WTC11 (cell line): ENCODE data around the gene TTC6. TPM values are rescaled to one million over a fixed set of nuclear protein-coding genes. Genes with fewer than 3 reads are reported as not detected.
A peak's percentile ranks its signal among the peaks of the same experiment; 100 is the strongest.

Source experiments
- ATAC-seq: fragments of 200-7000 bp; cut with Tn5 transposase; 2 replicates; pipeline ENCODE4 v1.10.0; 2021; ENCODE audit warnings: mild to moderate bottlenecking, moderate library complexity
- CTCF ChIA-PET: fragments of 300-600 bp; sonication (Branson Sonifier 250); formaldehyde crosslinking; loops from one replicate; lab custom pipeline; 2021; ENCODE audit warnings: antibody characterized with exemption; lab: Charles Lee
- POLR2A ChIA-PET: fragments of 350-600 bp; sonication (Branson Sonifier 250); formaldehyde crosslinking; loops from one replicate; lab custom pipeline; 2021; ENCODE audit warnings: antibody characterized with exemption; lab: Charles Lee
- DNase-seq: peaks from one replicate; pipeline ENCODE4 v3.0.0; 2021; ENCODE audit warnings: low spot score
- H3K27ac Mint-ChIP-seq: 2 replicates; pipeline ENCODE4 v1.8.0; 2021; ENCODE audit warnings: mixed read lengths
- H3K27me3 Mint-ChIP-seq: 2 replicates; pipeline ENCODE4 v1.8.0; 2021; ENCODE audit warnings: low read depth, mild to moderate bottlenecking, moderate library complexity, mixed read lengths
- H3K36me3 Mint-ChIP-seq: 2 replicates; pipeline ENCODE4 v1.8.0; 2021; ENCODE audit warnings: mixed read lengths
- H3K4me1 Mint-ChIP-seq: 2 replicates; pipeline ENCODE4 v1.8.0; 2022; ENCODE audit warnings: mixed read lengths
- H3K4me3 Mint-ChIP-seq: 2 replicates; pipeline ENCODE4 v1.8.0; 2021; ENCODE audit warnings: mild to moderate bottlenecking, moderate library complexity, mixed read lengths
- H3K9me3 Mint-ChIP-seq: 2 replicates; pipeline ENCODE4 v1.8.0; 2021; ENCODE audit warnings: mixed read lengths
- ATF1 ChIP-seq: sonication (generic); formaldehyde crosslinking; IDR thresholded peaks from 2 replicates; pipeline ENCODE4 v1.8.1; 2023; ENCODE audit warnings: mild to moderate bottlenecking, moderate library complexity, missing genetic modification reagents
- CREB1 ChIP-seq: sonication (generic); formaldehyde crosslinking; IDR thresholded peaks from 2 replicates; pipeline ENCODE4 v1.8.0; 2023; ENCODE audit warnings: mild to moderate bottlenecking, missing genetic modification reagents
- NFATC4 ChIP-seq: fragments of 250-450 bp; sonication (Bioruptor Pico); IDR thresholded peaks from 2 replicates; pipeline ENCODE4 v1.9.0; 2021; ENCODE audit warnings: mild to moderate bottlenecking
- SP1 ChIP-seq: sonication (generic); formaldehyde crosslinking; conservative IDR thresholded peaks from 2 replicates; pipeline ENCODE4 v1.8.1; 2022; ENCODE audit warnings: missing genetic modification reagents
- total RNA-seq: library from RNA; stranded (reverse); gene quantifications from 3 replicates; pipeline ENCODE4 v1.2.3, GENCODE V29; 2021
- TF ChIP-seq, protein P1 (sequence below): sonication (generic); formaldehyde crosslinking; IDR thresholded peaks from 2 replicates; pipeline ENCODE4 v1.8.1; 2022; ENCODE audit warnings: missing genetic modification reagents, borderline replicate concordance
- TF ChIP-seq, protein P2 (sequence below): sonication (generic); formaldehyde crosslinking; IDR thresholded peaks from 2 replicates; pipeline ENCODE4 v1.8.1; 2022; ENCODE audit warnings: mild to moderate bottlenecking, missing genetic modification reagents, moderate library complexity, borderline replicate concordance
- TF ChIP-seq, protein P3 (sequence below): sonication (generic); formaldehyde crosslinking; IDR thresholded peaks from 2 replicates; pipeline ENCODE4 v1.8.0; 2023; ENCODE audit warnings: missing genetic modification reagents
- TF ChIP-seq, protein P4 (sequence below): fragments of 250-450 bp; sonication (Bioruptor Pico); IDR thresholded peaks from 2 replicates; pipeline ENCODE4 v1.9.0; 2021; ENCODE audit warnings: mild to moderate bottlenecking, borderline replicate concordance
- TF ChIP-seq, protein P5 (sequence below): sonication (generic); formaldehyde crosslinking; IDR thresholded peaks from 2 replicates; pipeline ENCODE4 v1.8.1; 2023; ENCODE audit warnings: mild to moderate bottlenecking, missing genetic modification reagents, moderate library complexity
- TF ChIP-seq, protein P6 (sequence below): sonication (generic); formaldehyde crosslinking; IDR thresholded peaks from 2 replicates; pipeline ENCODE4 v1.8.1; 2023; ENCODE audit warnings: mild to moderate bottlenecking, missing genetic modification reagents

TTC6 gene
- total RNA-seq, 1 experiment from 2014 or later, result not detected

DNA sequence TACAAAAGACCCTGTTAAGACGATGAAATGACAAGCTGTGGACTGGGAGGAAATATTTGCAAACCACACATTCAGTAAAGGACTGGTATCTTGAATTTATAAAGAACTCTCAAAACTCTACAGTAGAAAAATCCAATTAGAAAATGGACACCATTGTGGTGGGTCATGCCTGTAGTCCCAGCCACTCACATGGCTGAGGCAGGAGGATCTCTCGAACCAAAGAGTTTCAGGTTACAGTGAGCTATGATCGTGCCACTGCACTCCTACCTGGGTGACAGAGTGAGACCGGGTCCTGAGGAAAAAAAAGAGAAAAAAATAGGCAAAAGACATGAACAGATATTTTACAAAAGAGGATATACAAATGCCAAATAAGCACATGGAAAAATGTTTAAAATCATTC lies 41.9 kb downstream of the TTC6 start:
- peak; percentile 72 for ATAC-seq
- H3K9me3 Mint-ChIP-seq, result no peaks in the 10 kb centered on the region

DNA sequence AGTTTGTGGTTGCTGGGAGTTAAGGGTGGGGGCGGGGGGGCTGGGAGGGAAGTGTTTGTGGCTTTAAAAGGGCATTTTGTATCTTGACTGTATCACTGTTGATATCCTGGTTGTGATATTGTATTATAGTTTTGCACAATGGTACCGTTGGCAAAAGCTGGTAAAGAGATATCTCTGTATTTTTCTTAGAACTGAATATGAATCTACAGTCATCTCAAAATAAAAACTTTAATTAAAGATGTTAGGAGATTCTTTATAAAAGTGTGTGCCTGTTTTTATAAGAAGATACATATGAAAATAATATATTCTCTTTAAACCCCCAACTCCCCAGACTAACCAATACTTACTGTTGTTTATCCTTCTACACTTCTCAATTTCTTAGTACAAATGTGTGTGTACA lies 43.2 kb downstream of the TTC6 start:
- H3K27me3 Mint-ChIP-seq, result peaks cover 4% of the 10 kb centered on the region; the same call in 1 of the 2 replicates
- H3K4me1 Mint-ChIP-seq, result no peaks in the 10 kb centered on the region
- POLR2A ChIA-PET, result no interaction called here
- TF ChIP-seq, protein P1, sequence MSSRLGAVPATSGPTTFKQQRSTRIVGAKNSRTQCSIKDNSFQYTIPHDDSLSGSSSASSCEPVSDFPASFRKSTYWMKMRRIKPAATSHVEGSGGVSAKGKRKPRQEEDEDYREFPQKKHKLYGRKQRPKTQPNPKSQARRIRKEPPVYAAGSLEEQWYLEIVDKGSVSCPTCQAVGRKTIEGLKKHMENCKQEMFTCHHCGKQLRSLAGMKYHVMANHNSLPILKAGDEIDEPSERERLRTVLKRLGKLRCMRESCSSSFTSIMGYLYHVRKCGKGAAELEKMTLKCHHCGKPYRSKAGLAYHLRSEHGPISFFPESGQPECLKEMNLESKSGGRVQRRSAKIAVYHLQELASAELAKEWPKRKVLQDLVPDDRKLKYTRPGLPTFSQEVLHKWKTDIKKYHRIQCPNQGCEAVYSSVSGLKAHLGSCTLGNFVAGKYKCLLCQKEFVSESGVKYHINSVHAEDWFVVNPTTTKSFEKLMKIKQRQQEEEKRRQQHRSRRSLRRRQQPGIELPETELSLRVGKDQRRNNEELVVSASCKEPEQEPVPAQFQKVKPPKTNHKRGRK (CRISPR knock-in tag), result no peak
- TF ChIP-seq, protein P2, sequence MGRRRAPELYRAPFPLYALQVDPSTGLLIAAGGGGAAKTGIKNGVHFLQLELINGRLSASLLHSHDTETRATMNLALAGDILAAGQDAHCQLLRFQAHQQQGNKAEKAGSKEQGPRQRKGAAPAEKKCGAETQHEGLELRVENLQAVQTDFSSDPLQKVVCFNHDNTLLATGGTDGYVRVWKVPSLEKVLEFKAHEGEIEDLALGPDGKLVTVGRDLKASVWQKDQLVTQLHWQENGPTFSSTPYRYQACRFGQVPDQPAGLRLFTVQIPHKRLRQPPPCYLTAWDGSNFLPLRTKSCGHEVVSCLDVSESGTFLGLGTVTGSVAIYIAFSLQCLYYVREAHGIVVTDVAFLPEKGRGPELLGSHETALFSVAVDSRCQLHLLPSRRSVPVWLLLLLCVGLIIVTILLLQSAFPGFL, result no peak
- no peak for TF ChIP-seq NFATC4
- no peak overlapping the region for H3K4me3 Mint-ChIP-seq
- ATAC-seq (no peak), DNase-seq (no peak)
- CTCF ChIA-PET, result no interaction called here
- no peak overlapping the region for H3K27ac Mint-ChIP-seq
- no peaks in the 10 kb centered on the region for H3K36me3 Mint-ChIP-seq
- H3K9me3 Mint-ChIP-seq, result no peaks in the 10 kb centered on the region

More for the DNA sequence above, 41.9 kb downstream of the TTC6 start:
- no peak overlapping the region for H3K4me3 Mint-ChIP-seq
- H3K4me1 Mint-ChIP-seq, result no peaks in the 10 kb centered on the region
- POLR2A ChIA-PET, result no interaction called here
- H3K27ac Mint-ChIP-seq, result no peak overlapping the region
- DNase-seq, result no peak
- H3K27me3 Mint-ChIP-seq, result peaks cover 4% of the 10 kb centered on the region; the same call in 1 of the 2 replicates
- H3K36me3 Mint-ChIP-seq, result no peaks in the 10 kb centered on the region
- CTCF ChIA-PET, result no interaction called here
- TF ChIP-seq, protein P3, sequence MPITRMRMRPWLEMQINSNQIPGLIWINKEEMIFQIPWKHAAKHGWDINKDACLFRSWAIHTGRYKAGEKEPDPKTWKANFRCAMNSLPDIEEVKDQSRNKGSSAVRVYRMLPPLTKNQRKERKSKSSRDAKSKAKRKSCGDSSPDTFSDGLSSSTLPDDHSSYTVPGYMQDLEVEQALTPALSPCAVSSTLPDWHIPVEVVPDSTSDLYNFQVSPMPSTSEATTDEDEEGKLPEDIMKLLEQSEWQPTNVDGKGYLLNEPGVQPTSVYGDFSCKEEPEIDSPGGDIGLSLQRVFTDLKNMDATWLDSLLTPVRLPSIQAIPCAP (CRISPR knock-in tag), result no peak
- TF ChIP-seq, protein P4, sequence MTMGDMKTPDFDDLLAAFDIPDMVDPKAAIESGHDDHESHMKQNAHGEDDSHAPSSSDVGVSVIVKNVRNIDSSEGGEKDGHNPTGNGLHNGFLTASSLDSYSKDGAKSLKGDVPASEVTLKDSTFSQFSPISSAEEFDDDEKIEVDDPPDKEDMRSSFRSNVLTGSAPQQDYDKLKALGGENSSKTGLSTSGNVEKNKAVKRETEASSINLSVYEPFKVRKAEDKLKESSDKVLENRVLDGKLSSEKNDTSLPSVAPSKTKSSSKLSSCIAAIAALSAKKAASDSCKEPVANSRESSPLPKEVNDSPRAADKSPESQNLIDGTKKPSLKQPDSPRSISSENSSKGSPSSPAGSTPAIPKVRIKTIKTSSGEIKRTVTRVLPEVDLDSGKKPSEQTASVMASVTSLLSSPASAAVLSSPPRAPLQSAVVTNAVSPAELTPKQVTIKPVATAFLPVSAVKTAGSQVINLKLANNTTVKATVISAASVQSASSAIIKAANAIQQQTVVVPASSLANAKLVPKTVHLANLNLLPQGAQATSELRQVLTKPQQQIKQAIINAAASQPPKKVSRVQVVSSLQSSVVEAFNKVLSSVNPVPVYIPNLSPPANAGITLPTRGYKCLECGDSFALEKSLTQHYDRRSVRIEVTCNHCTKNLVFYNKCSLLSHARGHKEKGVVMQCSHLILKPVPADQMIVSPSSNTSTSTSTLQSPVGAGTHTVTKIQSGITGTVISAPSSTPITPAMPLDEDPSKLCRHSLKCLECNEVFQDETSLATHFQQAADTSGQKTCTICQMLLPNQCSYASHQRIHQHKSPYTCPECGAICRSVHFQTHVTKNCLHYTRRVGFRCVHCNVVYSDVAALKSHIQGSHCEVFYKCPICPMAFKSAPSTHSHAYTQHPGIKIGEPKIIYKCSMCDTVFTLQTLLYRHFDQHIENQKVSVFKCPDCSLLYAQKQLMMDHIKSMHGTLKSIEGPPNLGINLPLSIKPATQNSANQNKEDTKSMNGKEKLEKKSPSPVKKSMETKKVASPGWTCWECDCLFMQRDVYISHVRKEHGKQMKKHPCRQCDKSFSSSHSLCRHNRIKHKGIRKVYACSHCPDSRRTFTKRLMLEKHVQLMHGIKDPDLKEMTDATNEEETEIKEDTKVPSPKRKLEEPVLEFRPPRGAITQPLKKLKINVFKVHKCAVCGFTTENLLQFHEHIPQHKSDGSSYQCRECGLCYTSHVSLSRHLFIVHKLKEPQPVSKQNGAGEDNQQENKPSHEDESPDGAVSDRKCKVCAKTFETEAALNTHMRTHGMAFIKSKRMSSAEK (CRISPR knock-in tag), result no peak
- no peak for TF ChIP-seq ATF1
- TF ChIP-seq, protein P5, sequence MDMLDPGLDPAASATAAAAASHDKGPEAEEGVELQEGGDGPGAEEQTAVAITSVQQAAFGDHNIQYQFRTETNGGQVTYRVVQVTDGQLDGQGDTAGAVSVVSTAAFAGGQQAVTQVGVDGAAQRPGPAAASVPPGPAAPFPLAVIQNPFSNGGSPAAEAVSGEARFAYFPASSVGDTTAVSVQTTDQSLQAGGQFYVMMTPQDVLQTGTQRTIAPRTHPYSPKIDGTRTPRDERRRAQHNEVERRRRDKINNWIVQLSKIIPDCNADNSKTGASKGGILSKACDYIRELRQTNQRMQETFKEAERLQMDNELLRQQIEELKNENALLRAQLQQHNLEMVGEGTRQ, result no peak
- no peak for TF ChIP-seq SP1 (CRISPR knock-in tag)
- TF ChIP-seq CREB1 (CRISPR knock-in tag), result no peak
- TF ChIP-seq, protein P1 (CRISPR knock-in tag), result no peak

DNA sequence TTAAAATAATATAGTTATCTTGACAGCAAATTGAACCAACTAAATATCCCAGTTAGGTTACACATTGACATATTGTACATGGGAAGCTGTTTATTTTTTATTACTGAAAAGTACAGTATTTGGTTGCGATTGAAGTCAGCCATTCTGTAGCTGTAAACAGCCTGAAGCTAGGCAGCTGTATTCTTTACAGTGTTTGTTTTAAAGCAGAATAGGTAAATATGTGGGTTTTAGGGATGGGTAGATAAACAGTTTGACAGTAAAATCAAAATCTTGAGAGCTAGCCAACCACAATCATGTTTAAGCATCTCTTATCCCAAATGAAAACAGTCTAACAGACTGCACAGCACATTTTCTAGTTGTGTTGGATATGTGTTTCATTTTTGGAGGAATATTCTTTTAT lies 45.7 kb downstream of the TTC6 start:
- Mint-ChIP-seq H3K4me3 (no peak overlapping the region), H3K27me3 (no peaks in the 10 kb centered on the region; the same call in none of the 2 replicates), H3K36me3 (no peaks in the 10 kb centered on the region)
- TF ChIP-seq, protein P6, sequence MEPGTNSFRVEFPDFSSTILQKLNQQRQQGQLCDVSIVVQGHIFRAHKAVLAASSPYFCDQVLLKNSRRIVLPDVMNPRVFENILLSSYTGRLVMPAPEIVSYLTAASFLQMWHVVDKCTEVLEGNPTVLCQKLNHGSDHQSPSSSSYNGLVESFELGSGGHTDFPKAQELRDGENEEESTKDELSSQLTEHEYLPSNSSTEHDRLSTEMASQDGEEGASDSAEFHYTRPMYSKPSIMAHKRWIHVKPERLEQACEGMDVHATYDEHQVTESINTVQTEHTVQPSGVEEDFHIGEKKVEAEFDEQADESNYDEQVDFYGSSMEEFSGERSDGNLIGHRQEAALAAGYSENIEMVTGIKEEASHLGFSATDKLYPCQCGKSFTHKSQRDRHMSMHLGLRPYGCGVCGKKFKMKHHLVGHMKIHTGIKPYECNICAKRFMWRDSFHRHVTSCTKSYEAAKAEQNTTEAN (CRISPR knock-in tag), result no peak
- TF ChIP-seq, all 79 proteins: peak for 0
- Mint-ChIP-seq H3K9me3 (no peaks in the 10 kb centered on the region), H3K4me1 (no peaks in the 10 kb centered on the region), H3K27ac (no peak overlapping the region)
- CTCF ChIA-PET, result no interaction called here
- DNase-seq (no peak), ATAC-seq (no peak)
- POLR2A ChIA-PET, result no interaction called here
